PC-9 (cell line): ENCODE data around the gene XYLB.

ENCODE experiments used
- EZH2 ChIP-seq: fragments of 200-600 bp; sonication (generic); IDR thresholded peaks from 2 replicates; pipeline ENCODE4 v1.8.0; 2017; ENCODE audit warnings: antibody characterized with exemption, low read depth
- TF ChIP-seq, protein P1 (sequence below): fragments of 200-600 bp; sonication (generic); conservative IDR thresholded peaks from 2 replicates; pipeline ENCODE4 v1.6.1; 2017; ENCODE audit warnings: mixed run types, antibody characterized with exemption, mild to moderate bottlenecking, moderate library complexity

DNA sequence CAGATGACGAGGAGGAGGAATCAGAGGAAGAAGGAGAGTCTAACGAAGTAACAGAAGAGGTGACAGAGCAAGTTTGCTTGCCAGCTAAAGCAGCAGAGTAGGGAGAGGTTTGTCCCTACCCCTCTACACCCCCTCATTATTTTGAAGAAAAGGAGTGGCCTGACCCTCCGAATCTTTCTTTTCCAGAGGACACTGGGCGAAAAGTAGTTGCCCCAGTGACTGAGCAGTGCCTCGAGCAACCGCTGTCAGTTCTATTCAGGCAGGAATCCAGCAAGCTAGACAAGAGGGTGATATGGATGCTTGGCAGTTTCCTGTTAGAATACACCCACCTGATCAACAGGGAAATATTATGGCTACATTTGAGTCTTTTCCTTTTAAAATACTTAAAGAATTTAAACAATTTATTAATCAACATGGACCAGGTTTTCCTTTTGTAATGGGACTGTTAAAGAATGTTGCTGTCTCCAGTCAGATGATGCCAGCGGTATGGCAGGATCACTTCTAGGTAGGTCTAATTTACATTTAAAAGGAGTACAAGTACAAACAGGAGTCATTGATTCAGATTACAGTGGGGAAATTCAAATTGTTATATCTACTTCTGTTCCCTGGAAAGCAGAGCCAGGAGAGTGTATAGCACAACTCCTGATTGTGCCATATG lies 75.2 kb downstream of the XYLB start:
- TF ChIP-seq, protein P1, sequence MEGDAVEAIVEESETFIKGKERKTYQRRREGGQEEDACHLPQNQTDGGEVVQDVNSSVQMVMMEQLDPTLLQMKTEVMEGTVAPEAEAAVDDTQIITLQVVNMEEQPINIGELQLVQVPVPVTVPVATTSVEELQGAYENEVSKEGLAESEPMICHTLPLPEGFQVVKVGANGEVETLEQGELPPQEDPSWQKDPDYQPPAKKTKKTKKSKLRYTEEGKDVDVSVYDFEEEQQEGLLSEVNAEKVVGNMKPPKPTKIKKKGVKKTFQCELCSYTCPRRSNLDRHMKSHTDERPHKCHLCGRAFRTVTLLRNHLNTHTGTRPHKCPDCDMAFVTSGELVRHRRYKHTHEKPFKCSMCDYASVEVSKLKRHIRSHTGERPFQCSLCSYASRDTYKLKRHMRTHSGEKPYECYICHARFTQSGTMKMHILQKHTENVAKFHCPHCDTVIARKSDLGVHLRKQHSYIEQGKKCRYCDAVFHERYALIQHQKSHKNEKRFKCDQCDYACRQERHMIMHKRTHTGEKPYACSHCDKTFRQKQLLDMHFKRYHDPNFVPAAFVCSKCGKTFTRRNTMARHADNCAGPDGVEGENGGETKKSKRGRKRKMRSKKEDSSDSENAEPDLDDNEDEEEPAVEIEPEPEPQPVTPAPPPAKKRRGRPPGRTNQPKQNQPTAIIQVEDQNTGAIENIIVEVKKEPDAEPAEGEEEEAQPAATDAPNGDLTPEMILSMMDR, result no peak
- no peak for TF ChIP-seq EZH2
